Keratinocyte (primary cell): ENCODE results near the gene WSB1. TPM values are rescaled to one million over a fixed set of nuclear protein-coding genes. Genes with fewer than 3 reads are reported as not detected.
"Not testable (repeated sequence)": the region's sequence is repeated elsewhere in the genome, so short reads cannot be mapped to it uniquely, and the experiment has no call there.

ENCODE experiments used
- DNase-seq: peaks from one replicate; pipeline ENCODE4 v3.0.0-alpha.2; 2011; ENCODE audit warnings: low read depth, missing footprints, low spot score
- FAIRE-seq: peaks from 2 replicates; lab custom pipeline; 2011; peaks lifted over from hg19 to GRCh38; lab: Jason Lieb, UNC
- H2AFZ ChIP-seq: 2 replicates; pipeline ENCODE4 v1.6.0; 2012; ENCODE audit warnings: low read length, control low read depth, inconsistent platforms; ENCODE audit not compliant: control insufficient read depth
- H3K27ac ChIP-seq: 2 replicates; pipeline ENCODE4 v1.5.1; 2011; ENCODE audit warnings: low read length; ENCODE audit not compliant: control insufficient read depth, insufficient read depth
- H3K27me3 ChIP-seq: 3 replicates; pipeline ENCODE4 v1.6.0; 2011; ENCODE audit warnings: low read length; ENCODE audit not compliant: control insufficient read depth, insufficient read depth; ENCODE audit errors: extremely low read depth
- H3K36me3 ChIP-seq, 2 experiments: 2 replicates in 1 of 2; 3 replicates in 1 of 2; pipeline ENCODE4 v1.5.1; 2011; ENCODE audit warnings: low read length in 2 of 2, mild to moderate bottlenecking in 1 of 2; ENCODE audit not compliant: control insufficient read depth in 2 of 2, insufficient read depth in 2 of 2; ENCODE audit errors: extremely low read depth in 1 of 2
- H3K4me1 ChIP-seq: 3 replicates; pipeline ENCODE4 v1.5.1; 2011; ENCODE audit warnings: low read length; ENCODE audit not compliant: control insufficient read depth, insufficient read depth; ENCODE audit errors: extremely low read depth
- H3K4me2 ChIP-seq: 3 replicates; pipeline ENCODE4 v1.6.0; 2011; ENCODE audit warnings: low read depth, low read length; ENCODE audit not compliant: control insufficient read depth, insufficient read depth; ENCODE audit errors: extremely low read depth
- H3K4me3 ChIP-seq, 3 experiments: fragments of 200-600 bp in 1 of 3; sonication (generic) in 1 of 3; 2 replicates in 2 of 3; 3 replicates in 1 of 3; pipeline ENCODE4 v1.5.1; 2011 to 2016; ENCODE audit warnings: low read length in 3 of 3, mild to moderate bottlenecking in 3 of 3, control low read depth in 2 of 3, inconsistent platforms in 1 of 3, low read depth in 1 of 3, mixed read lengths in 1 of 3, mixed run types in 1 of 3, moderate library complexity in 1 of 3; ENCODE audit not compliant: control insufficient read depth in 2 of 3, insufficient read depth in 2 of 3; ENCODE audit errors: extremely low read depth in 1 of 3
- H3K79me2 ChIP-seq: 2 replicates; pipeline ENCODE4 v1.6.0; 2012; ENCODE audit warnings: low read length; ENCODE audit not compliant: control insufficient read depth, insufficient read depth
- H3K9ac ChIP-seq: 3 replicates; pipeline ENCODE4 v1.6.0; 2011; ENCODE audit warnings: low read length; ENCODE audit not compliant: control insufficient read depth, insufficient read depth; ENCODE audit errors: extremely low read depth
- H3K9me1 ChIP-seq: 3 replicates; pipeline ENCODE4 v1.6.0; 2011; ENCODE audit warnings: low read length; ENCODE audit not compliant: control insufficient read depth, insufficient read depth; ENCODE audit errors: extremely low read depth
- H3K9me3 ChIP-seq: 2 replicates; pipeline ENCODE4 v1.5.1; 2012; ENCODE audit warnings: low read depth, low read length; ENCODE audit not compliant: control insufficient read depth
- H4K20me1 ChIP-seq: 3 replicates; pipeline ENCODE4 v1.6.0; 2011; ENCODE audit warnings: low read length; ENCODE audit not compliant: control insufficient read depth, insufficient read depth; ENCODE audit errors: extremely low read depth
- CTCF ChIP-seq, 3 experiments: IDR thresholded peaks in 1 of 3; conservative IDR thresholded peaks in 1 of 3; optimal IDR thresholded peaks in 1 of 3; 2 replicates in 2 of 3; 3 replicates in 1 of 3; pipeline versions ENCODE3 to v1.5.1; 2011; ENCODE audit warnings: low read length in 3 of 3, mild to moderate bottlenecking in 3 of 3, moderate library complexity in 2 of 3, control low read depth in 1 of 3, inconsistent platforms in 1 of 3; ENCODE audit not compliant: insufficient read depth in 2 of 3; ENCODE audit errors: extremely low read depth in 1 of 3
- EZH2 ChIP-seq: IDR thresholded peaks from one replicate; pipeline ENCODE4 v1.6.1; 2012; ENCODE audit warnings: inconsistent platforms, mild to moderate bottlenecking, low read length, moderate library complexity
- dilution Hi-C: fragments of 300-500 bp; cut with MboI; formaldehyde crosslinking; loops from one replicate; pipeline ENCODE4 v1.7.0; 2020; ENCODE audit warnings: low sequenced_read_pairs; ENCODE audit not compliant: extremely low pct_ligation_motif_present
- polyA plus RNA-seq, 5 experiments: library from polyadenylated mRNA; depleted of rRNA in 3 of 5; stranded (reverse) in 3 of 5; stranded (forward) in 1 of 5; unstranded in 1 of 5; fragments of >200 nt; gene quantifications; 1 replicate in 1 of 5; 2 replicates in 3 of 5; 3 replicates in 1 of 5; pipeline versions ENCODE4 v1.2.1 to v1.2.3, GENCODE V29; 2011 to 2012; ENCODE audit warnings: missing spikeins in 2 of 5, low read depth in 1 of 5, low replicate concordance in 1 of 5

WSB1 gene
- polyA plus RNA-seq, 1 donor (not counting 4 experiments of a cell fraction or from before 2014, with no cell fraction given) = 135 TPM

- peaks cover 2% of the 10 kb centered on the region for H3K9me1 ChIP-seq
- dilution Hi-C loops = no loop called here
- H3K4me3 ChIP-seq = no peak overlapping the region
- no peak for TF ChIP-seq CTCF (optimal IDR thresholded peaks at IDR 0.05 in 1 of 3, IDR thresholded peaks at IDR 0.05 in 1 of 3, conservative IDR thresholded peaks at IDR 0.05 in 1 of 3; ENCODE audit: extremely low read depth in 1 of 3, insufficient read depth in 2 of 3, low read length in 3 of 3)
- no peak for TF ChIP-seq EZH2
- peaks cover 37% of the 10 kb centered on the region for H3K4me1 ChIP-seq
- no peak overlapping the region for H3K4me2 ChIP-seq
- H2AFZ ChIP-seq = no peak overlapping the region
- DNase-seq = no peak
- H3K27me3 ChIP-seq = no peaks in the 10 kb centered on the region
- H3K36me3 ChIP-seq = no peaks in the 10 kb centered on the region
- no peaks in the 10 kb centered on the region for H3K79me2 ChIP-seq
- no peaks in the 10 kb centered on the region for H3K9me3 ChIP-seq
- no peak for FAIRE-seq
- H3K27ac ChIP-seq = no peak overlapping the region
- no peaks in the 10 kb centered on the region for H4K20me1 ChIP-seq
- H3K9ac ChIP-seq = no peak overlapping the region
Measured at GRCh38 chr17:27247071-27247957, 46.6 kb upstream of the WSB1 start.

- no peak overlapping the region for H2AFZ ChIP-seq
- H3K4me3 ChIP-seq = no peak overlapping the region
- H3K4me2 ChIP-seq = no peak overlapping the region
- DNase-seq = no peak
- H4K20me1 ChIP-seq = no peaks in the 10 kb centered on the region
- no peaks in the 10 kb centered on the region for H3K79me2 ChIP-seq
- no peaks in the 10 kb centered on the region for H3K36me3 ChIP-seq
- FAIRE-seq = no peak
- dilution Hi-C loops = no loop called here
- H3K4me1 ChIP-seq = peaks cover 30% of the 10 kb centered on the region
- no peaks in the 10 kb centered on the region for H3K9me3 ChIP-seq
- no peak for TF ChIP-seq CTCF (optimal IDR thresholded peaks at IDR 0.05 in 1 of 3, IDR thresholded peaks at IDR 0.05 in 1 of 3, conservative IDR thresholded peaks at IDR 0.05 in 1 of 3; ENCODE audit: extremely low read depth in 1 of 3, insufficient read depth in 2 of 3, low read length in 3 of 3)
- TF ChIP-seq EZH2 = no peak
- no peak overlapping the region for H3K27ac ChIP-seq
- no peak overlapping the region for H3K9ac ChIP-seq
- H3K9me1 ChIP-seq = peaks cover 2% of the 10 kb centered on the region
- H3K27me3 ChIP-seq = no peaks in the 10 kb centered on the region
Measured at GRCh38 chr17:27247958-27248342, 46.0 kb upstream of the WSB1 start.

GRCh38 chr17:27250791-27251190 is 43.1 kb upstream of the WSB1 start:
- H3K4me3 ChIP-seq, dilution Hi-C loops, H3K9me3 ChIP-seq, H3K4me2 ChIP-seq, H3K27me3 ChIP-seq, H2AFZ ChIP-seq, H4K20me1 ChIP-seq, DNase-seq, H3K27ac ChIP-seq, H3K9me1 ChIP-seq, H3K4me1 ChIP-seq, H3K9ac ChIP-seq, H3K79me2 ChIP-seq, FAIRE-seq, H3K36me3 ChIP-seq: not testable (repeated sequence)
